ENCODE data around the gene DDX49.
"Not testable (repeated sequence)": the region's sequence is repeated elsewhere in the genome, so short reads cannot be mapped to it uniquely, and the experiment has no call there.

The DDX49 gene

DNA sequence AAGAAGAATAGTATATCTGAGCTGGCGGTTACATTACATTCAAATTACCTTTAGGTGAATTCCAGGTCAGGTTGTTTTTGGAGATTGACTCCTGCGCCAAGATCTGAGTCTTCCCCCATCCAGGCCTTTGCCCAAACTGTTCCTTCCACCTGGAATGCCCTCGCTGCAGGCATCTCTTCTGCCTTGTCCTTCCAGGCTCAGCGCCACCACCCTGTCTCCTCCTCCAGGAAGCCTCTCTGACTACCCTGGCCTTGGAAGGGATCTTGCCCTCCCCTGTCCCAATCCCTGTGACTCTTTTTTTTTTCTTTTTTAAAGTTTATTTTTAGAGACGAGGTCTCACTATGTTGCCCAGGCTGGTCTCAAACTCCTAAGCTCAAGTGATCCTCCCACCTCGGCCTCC lies 23.2 kb downstream of the DDX49 start:
- no peak for DNase-seq

- no peak for DNase-seq
These were observed 23.9 kb downstream of the DDX49 start for GRCh38 chr19:18943465-18943864.

DNA sequence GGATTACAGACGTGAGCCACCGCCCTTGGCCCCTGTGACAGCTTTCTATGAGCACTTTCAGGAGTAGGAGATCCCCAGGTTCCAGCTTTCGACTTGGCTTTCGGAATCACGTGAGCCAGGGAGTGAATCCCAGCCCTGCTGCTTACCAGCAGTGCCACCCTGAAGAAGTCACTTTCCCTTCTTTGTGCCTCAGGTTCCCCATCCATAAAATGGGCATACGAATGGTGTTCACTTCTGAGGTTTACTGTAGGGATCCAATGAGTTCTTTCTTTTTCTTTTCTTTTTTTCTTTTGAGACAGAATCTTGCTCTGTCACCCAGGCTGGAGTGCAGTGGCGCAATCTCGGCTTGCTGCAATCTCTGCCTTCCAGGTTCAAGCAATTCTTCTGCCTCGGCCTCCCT lies 25.8 kb downstream of the DDX49 start:
- no peak for DNase-seq

DNA sequence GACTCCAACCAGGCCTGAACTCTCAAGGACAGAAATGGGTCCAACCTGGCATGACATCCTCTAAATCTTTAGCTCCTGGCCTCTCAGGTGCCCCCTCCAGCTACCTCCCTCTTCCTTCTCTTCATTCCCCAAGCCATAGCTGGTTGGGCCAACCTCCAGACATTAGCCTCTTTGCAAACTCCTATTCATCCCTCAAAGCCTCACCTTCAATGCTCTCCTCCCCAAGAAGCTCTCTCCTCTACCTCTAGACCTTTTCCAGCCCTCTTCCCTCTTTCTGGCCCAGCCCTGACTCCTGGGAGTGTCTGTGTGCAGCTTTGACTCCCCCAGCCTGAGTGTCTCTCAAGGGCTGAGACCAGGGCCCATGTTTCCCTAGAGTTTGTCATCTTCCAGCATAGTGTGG lies 26.8 kb downstream of the DDX49 start:
- no peak for DNase-seq

DNA sequence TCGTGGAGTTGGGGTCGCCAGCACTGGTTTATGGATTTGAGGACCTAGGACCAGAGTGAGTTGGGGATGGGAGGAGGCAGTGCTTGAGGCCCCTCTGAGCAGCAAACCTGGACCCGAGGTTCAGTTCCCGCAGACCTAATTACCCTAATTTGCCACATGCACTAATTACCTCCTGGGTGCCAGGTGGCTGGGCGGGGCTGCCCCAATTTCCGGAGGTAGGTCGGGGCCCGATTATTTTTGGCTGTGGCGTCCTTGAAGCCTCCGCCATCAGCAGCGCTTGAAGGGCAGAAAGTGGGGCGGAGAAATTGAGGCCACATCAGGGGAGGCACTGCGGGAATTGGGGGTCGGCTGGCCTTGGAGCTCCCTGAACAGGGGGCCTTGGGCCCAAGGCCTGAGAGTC lies 27.4 kb downstream of the DDX49 start:
- no peak for DNase-seq

- DNase-seq, result no peak
These were observed 28.8 kb downstream of the DDX49 start for GRCh38 chr19:18948075-18948975.

GRCh38 chr19:18948976-18949356 lies 29.5 kb downstream of the DDX49 start:
- DNase-seq, result no peak

GRCh38 chr19:18949858-18950257 lies 30.3 kb downstream of the DDX49 start:
- no peak for DNase-seq

- DNase-seq, result peak; percentile 31
These were observed 32.3 kb downstream of the DDX49 start for GRCh38 chr19:18951721-18952281.

DNA sequence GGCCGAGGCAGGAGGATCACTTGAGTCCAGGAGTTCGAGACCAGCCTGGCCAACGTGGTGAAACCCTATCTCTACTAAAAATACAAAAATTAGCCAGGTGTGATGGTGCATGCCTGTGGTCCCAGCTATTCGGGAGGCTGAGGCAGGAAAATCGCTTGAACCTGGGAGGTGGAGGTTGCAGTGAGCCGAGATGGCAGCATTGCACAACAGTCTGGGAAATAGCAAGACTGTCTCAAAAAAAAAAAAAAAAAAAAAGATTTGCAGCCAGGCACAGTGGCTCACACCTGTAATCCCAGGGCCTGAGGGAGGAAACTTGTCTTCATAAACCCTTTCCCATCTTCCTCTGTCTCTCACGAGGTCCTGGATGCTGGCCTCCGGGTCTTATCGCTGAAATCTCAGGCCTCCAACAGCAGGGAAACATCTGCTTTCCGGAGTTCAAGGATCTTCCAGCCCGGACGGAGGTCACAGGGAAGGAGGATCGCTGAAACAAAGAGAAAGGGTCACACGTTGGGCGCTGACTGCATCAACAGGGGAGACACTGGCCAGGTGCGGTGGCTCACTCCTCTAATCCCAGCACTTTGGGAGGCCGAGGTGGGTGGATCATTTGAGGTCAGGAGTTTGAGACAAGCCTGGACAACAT lies 33.0 kb downstream of the DDX49 start:
- not testable (repeated sequence) for DNase-seq

- no peak for DNase-seq
These were observed 34.6 kb downstream of the DDX49 start for GRCh38 chr19:18954094-18954493.

DNA sequence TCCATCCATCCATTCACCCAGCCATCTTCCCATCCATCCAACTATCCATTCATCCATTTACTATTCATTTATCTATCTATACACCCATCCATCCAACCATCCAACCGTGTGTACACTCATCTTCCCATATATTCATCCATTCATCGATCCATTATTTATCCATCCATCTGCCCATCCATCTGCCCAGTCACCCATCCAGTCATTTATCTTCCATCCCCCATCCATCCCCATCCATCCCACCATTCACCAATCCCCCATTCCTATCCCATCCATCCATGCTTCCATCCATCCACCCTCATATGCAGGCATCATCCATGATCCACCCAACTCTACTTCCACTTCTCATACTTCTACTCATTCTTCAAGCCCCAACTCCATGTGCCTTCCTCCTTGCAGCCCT lies 35.5 kb downstream of the DDX49 start:
- DNase-seq, result no peak

- no peak for DNase-seq
These were observed 40.9 kb downstream of the DDX49 start for GRCh38 chr19:18960370-18960769.

GRCh38 chr19:18961767-18962620 lies 42.5 kb downstream of the DDX49 start:
- DNase-seq, result no peak

DNA sequence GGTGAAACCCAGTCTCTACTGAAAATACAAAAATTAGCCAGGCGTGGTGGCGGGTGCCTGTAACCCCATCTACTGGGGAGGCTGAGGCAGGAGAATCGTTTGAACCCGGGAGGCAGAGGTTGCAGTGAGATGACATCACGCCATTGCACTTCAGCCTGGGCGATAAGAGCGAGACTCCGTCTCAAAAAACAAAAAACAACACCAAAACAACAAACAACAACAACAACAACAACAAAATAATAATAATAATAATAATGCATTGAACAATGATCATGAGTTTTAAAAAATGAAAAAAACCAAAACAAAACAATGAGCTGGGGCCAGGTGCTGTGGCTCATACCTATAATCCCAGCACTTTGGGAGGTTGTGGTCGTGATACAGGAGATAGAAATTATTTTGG lies 44.6 kb downstream of the DDX49 start:
- DNase-seq, result no peak

DNA sequence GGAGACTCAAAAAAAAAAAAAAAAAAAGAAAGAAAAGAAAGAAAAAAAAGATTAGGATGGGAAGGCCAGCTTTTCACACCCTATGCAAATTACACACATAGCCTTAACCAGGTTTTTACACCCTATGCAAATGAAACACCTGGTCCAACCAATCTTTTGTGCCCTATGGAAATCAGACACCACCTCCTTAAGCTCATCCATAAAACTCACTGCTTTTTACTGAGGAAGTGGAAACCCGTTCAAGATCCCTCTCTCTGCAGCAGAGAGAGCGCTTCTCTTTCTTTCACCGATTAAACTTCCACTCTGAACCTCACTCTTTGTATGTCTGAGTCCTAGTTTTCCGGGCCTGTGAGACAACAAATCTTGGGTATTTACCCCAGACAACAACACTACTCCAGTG lies 46.8 kb downstream of the DDX49 start:
- DNase-seq, result no peak

- peak; percentile 11 for DNase-seq
These were observed 48.0 kb downstream of the DDX49 start for GRCh38 chr19:18967358-18968146.

DNA sequence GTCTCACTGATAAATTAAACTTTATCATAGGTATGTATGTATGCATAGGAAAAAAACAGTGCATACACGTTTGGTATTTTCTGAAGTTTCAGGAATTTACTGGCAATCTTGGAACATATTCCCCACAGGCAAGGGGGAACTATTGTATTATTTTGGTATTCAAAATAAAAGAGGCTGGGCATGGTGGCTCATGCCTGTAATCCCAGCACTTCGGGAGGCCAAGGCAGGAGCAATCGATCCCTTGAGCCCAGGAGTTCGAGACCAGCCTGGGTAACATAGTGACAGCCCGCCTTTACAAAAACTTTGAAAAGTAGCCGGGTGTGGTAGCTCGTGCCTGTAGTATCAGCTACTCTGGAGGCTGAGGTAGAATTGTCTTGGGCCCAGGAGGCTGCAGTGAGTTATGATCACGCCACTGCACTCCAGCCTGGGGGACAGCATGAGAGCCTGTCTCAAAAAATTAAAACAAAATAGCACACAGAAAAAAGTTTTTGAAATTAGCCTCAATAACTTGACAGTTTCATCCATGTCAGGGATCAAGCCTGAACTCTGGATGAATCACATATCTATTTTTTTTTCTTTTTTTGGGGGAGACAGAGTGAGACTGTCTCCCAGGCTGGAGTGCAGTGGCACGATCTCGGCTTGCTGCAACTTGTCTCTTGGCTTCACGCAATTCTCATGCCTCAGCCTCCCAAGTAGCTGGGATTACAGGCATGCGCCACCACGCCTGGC lies 50.6 kb downstream of the DDX49 start:
- DNase-seq, result peak; percentile 52

DNA sequence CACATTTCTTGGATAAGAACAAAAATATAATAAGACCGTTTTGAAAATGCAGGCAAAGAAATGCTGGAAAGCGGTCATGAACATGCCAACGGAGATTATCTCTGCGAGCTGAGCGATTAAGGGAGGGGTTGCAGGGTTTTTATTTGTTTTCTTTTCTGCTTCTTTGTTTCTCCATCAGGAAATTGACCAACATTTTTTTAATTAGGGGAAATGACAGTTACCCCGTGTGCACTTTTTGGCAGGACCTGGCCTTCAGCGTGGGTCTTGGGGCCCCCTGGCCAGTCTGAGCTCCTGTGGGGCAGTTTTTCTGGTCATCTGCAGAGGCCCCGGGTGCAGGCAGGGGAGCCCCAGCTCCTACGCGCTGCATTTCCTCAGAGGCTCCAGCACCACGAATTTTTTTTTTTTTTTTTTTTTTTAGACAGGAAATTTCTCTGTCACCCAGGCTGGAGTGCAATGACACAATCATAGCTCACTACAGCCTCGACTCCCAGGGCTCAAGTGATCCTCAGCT lies 52.8 kb downstream of the DDX49 start:
- DNase-seq, result no peak

- no peak for DNase-seq
These were observed 53.3 kb downstream of the DDX49 start for GRCh38 chr19:18972851-18973250.

DNA sequence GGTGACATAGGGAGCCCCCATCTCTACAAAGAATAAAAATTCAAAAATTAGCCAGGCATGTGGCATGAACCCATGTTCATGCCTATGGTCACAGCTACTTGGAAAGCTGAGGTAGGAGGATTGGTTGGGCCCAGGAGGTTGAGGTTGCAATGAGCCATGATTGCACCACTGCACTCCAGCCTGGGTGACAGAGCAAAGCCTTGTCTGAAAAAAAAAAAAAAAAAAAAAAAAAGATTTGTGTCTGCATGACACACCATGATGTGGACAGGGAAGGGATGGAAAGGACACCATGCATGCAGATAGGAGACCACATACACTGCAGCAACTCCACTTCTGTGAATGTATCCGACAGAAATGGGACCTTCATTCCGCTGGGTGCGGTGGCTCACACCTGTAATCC lies 55.5 kb downstream of the DDX49 start:
- DNase-seq, result no peak

Measured in fibroblast of skin of scalp (primary cell).